HG03280 (cell line): Measurements from ENCODE around the gene GRIK2.
"Not testable (repeated sequence)": the region's sequence is repeated elsewhere in the genome, so short reads cannot be mapped to it uniquely, and the experiment has no call there.

ENCODE experiments used
- ATAC-seq: cut with Tn5 transposase; IDR thresholded peaks from one replicate; pipeline ENCODE4 v1.9.1; 2021; ENCODE audit warnings: mild to moderate bottlenecking, moderate library complexity; ENCODE audit not compliant: unreplicated experiment

GRIK2 gene

GRCh38 chr6:101614774-101615173, 221.3 kb downstream of the GRIK2 start:
- ATAC-seq = no peak

DNA sequence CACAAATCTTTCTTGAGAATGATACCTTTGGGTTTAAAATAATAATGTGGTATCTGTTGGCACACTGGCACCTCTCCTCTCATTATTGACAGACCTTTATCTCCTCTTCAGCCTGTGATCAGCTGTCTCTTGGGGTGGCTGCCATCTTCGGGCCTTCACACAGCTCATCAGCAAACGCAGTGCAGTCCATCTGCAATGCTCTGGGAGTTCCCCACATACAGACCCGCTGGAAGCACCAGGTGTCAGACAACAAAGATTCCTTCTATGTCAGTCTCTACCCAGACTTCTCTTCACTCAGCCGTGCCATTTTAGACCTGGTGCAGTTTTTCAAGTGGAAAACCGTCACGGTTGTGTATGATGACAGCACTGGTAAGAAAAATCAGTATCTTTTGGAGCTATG, 232.8 kb downstream of the GRIK2 start:
- ATAC-seq = no peak

DNA sequence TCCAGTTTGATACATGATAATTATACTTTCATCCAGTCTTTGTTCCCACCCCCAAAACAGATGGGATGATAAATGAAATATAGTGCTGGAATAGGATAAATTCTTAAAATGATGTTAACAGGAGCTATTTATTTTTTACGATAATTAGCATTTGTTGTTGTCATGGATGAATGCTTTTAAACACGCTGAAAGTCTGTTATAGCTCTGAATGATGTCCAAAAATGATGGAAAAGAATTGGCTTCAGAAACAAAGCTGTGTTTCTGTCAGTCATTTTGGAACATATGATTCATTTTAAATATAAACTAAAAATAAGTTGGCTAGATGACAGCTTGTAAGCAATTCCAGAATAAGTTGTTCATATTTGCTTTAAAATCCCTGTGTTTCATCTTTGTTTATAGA, 237.4 kb downstream of the GRIK2 start:
- no peak for ATAC-seq

DNA sequence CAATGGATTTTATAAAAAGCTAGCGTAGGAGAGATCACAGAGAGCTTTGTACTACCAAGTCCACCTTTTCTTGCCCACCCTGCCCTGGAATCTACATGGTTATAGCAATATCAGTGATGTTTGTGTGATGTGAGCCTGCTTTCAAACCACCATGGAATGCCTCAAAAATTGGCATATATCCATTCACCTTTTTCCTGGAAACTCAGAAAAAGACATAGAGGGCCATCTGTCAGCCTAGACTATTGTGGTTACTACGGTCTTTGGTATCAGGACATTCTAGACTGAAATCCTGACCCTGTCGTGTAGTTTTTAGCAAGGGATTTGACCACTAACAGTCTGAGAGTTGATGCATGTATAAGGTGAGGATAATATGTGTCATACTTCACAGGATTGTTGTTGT, 239.6 kb downstream of the GRIK2 start:
- no peak for ATAC-seq

DNA sequence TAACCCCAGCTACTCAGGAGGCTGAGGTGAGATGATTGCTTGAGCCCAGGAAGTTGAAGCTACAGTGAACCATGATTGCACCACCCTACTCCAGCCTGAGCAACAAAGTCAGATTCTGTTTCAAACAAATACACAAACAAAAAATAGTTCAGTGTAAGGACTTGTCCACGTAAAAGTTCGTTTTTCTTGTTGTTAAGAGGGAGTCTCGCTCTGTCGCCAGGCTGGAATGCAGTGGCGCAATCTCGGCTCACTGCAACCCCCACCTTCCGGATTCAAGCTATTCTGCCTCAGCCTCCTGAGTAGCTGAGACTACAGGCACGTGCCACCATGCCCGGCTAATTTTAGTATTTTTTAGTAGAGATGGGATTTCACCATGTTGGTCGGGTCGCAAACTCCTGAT, 245.4 kb downstream of the GRIK2 start:
- ATAC-seq = not testable (repeated sequence)

DNA sequence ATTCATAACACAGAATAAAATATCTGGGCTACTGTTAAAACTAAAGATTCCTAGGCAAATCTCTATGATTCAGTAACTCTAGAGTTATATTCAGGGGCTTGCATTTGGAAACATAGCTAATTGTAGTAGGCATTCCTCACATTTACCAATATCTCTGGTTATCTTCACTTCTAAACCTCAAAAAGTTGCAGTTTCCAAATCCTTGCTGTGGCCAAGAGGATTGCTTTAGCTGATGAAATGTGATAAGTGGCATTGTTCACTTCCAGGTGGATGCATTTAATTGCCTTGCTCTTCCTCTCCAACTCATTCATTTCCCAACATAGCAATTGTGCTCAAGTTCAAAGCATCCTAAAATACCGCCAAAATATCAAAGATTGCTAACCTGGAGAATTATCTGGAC, 246.6 kb downstream of the GRIK2 start:
- ATAC-seq = no peak

DNA sequence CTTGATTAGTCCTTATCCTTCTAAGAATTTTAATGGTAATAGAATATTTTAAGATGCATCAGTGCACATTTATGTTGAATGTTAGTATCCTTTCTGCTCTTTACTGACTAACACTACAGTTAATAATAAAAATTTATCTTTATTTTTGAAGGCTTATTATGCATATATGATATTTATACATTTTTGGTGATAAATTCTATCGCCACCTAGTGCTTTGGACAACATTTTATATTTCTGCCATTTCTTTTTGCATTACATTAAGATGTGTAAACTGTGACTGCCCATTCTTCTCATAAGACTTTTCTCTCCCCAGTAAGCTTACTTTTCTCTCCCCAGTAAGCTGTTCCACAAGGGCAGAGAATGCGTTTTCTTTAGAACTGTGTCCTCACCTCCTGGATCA, 252.3 kb downstream of the GRIK2 start:
- no peak for ATAC-seq

DNA sequence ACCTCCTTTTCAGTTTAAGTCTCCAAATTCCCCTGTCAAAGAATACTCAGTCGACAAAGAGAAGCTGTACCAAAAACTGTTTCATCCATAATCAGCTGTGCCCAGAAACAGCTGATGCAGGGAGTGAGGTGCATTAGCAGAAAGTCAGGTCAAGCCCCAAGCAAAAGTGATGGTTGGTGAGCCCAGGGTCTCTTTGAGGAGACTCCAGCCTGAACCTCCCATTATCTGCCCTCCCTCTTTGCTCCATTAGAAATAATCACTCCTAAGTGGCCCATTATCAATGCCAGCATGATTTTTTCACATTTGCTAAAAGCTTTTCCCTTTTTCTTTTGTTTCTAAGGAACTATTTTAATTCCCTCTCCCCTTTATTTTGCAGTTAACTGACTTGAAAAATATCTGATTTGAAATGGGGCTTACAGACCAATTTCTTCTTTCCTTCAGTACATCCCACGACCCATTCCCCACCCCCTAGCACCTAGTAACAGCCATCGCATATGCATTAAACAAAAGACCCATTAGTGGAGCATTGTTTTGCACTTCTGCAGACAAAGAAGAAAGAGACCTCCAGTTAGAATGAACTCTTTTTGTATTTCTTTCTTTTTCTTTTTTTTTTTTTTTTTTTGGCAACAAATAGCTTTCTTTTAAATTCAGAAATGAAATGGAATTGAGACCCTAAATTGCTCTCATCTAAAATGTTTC, 257.0 kb downstream of the GRIK2 start:
- no peak for ATAC-seq

DNA sequence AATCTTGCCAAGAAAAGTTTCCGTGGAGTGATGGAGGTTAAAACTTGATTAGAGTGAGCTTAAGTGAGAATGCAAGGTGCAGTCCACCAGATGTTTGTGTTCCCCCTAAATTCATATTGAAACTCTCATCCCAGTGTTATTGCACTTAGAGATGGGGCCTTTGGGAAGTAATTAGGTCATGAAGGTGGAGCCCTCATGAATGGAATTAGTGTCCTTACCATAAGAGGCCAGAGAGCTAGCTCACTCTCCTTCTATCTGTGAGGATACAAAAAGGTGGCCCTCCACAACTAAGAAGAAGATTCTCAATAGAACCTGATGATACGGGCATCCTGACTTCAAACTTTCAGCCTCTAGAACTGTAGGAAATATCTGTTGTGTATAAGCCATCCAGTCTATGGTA, 258.6 kb downstream of the GRIK2 start:
- no peak for ATAC-seq

- ATAC-seq = no peak
Measured at GRCh38 chr6:101655109-101655508, 261.6 kb downstream of the GRIK2 start.

DNA sequence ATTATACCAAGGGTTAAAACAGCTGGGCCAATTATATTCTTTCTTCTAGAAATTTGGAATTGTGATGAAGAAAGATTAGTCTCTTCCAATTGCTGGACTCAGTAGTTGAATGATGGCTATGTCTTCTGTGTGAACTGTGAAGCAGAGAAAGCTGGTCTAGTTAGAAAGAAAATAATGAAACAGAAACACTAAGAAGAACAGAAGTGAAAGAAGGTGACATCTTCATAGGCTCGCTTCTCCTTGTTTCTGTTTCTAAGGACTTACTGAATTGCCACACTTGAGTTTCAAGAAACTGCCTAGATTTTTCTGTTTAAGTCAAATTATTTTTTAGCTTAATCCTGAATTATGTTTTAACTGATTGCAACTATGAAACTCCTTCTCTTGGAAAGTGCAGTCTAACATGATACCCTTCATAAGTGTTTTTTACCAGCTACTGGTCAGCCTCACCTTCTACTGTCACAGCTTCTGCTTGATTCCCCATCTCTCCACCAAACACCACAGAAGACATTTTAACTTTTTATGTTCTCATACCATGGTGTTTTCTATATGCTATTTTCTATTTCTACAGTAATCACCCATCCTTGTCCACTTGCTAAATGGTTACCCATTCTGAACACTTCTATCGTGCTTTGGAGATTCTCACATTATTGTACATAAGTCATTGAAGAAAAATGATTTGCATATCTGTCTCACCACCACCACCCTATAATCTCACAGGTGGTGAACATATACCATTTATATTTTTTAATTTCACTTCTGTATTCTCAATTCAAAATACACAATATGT, 268.8 kb downstream of the GRIK2 start:
- ATAC-seq = peak; percentile 84

DNA sequence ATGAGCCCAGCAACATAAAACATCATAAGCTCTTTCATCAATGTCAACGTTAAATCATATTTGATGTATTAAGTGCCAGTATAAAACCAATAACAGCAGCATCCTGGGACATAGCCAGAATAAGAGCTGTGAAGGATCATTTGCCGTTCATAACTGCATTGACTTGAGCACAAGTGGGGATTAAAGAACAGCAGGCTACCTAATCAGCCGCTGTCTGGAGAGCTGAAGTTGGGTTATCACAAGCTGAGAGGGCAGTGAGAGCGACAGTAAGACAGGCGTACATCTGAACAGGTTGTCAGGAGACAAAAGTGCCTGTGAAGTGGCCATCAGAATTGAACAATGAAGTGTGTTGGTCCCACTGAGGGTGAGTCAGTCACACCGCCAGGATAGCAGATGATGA, 269.6 kb downstream of the GRIK2 start:
- ATAC-seq = no peak

- no peak for ATAC-seq
Measured at GRCh38 chr6:101666256-101666655, 272.7 kb downstream of the GRIK2 start.

DNA sequence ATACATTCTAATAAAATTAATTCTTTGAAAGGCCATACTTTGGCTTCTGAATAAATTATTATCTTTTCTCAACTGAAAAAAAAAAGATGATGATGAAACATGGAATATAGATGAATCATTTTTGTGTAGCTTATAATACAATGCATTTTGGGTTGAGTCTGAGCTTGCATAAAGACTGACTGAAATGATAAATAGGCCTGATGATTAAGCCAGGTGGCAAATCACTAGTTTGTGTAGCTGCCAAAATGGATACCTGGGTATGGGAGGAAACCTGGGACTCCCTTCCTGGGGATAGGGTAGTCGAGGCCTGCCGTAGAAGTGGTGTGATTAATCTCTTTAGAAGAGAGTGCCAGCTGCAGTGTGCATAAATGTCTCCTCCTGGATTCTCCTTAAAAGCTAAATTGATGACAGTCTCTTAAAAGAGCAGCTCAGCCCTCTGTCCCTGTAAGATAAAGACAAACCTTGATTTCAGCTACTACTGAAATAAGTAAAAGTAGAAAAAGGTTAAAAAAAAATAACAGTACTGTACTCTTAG, 275.1 kb downstream of the GRIK2 start:
- no peak for ATAC-seq

DNA sequence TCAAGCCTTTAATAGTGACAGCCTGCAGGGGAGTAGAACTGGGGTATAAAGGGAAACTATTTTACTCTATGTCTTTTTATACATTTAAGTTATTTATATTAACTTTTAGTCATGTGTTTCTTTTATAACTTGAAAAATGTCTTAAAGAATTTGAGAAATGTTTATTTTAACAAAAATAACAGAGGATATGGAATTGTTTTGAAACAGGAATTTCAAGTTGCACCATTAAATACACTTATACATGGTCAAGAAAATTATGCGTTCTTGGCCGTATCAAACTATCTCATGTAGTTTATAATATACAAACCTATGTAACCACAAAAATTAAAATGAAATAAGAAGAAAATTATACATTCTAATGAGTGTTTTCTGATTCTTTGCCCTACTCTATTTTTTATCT, 282.7 kb downstream of the GRIK2 start:
- ATAC-seq = no peak

GRCh38 chr6:101682937-101683336, 289.4 kb downstream of the GRIK2 start:
- no peak for ATAC-seq

- no peak for ATAC-seq
Measured at GRCh38 chr6:101683884-101684283, 290.4 kb downstream of the GRIK2 start.

DNA sequence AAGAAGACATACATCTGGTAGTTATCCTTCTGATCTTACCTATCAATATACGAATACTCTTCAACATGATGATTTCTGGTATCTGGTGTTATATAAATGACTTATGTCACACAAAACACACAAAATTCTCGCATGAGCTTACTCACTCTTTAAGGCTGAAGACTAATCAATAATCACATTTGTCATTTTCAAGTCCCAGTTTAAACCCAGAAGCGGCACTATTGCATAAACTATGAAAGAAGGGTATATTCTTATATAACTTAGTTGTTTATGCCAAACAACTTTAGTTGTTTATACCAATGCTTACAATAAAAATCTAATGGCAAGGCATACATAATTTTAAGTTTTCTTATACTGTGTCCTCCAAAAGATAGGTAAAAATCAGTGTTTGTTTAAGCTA, 293.1 kb downstream of the GRIK2 start:
- ATAC-seq = no peak

DNA sequence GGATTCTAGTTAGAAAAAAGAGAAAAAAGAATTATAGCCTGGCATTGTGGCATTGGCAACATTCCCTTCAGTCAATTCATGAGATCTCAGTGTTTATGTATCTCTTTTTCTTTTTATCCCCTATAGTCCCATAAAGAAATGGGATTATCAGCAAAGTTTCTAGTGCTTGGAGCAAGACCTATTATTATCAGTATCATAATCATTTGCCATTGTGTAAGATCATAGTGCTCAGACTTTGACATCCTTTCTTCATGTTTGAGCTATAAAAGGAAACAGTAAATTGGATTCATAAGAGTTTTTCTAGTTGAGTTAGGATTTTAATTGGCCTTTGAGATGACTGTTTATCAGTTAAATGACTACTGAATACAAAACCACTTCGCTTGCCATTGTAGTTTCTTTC, 295.6 kb downstream of the GRIK2 start:
- ATAC-seq = no peak

DNA sequence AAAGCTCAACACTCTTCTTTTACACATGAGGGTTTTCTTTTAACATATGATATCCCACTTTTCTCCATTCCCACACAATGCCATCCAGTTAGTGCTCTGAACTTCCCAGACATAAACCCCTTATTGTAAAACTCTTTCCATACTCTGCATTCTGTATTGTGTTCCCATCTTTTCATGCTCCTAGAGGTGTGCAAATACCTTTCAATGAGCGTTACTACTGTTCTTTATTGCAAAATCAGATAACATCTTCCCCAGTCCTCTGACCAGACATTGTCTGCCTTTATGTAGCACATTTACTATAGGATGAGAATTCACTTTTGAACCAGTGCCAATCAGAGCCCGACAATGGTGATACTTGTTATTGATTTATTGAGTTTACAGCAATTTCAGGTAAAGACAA, 296.2 kb downstream of the GRIK2 start:
- no peak for ATAC-seq

GRCh38 chr6:101700655-101701054, 307.1 kb downstream of the GRIK2 start:
- ATAC-seq = no peak

DNA sequence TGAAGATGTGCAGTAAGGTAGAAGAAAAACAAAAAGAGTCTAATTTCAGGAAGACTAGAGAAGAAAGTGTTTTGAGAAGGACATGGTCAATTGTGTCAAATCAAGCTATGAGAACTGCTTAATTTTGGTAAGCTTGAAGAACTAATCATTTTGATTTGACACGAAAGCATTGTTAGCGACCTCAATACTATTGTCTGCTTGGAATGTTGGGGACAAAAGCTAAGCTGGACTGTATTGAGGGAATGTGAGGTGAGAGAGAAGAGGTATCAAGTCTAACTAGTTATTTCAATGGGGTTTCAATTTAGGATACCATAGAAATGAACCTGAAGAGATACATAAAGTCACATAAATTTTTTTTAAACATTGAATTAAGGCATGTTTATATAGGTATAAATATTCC, 309.8 kb downstream of the GRIK2 start:
- no peak for ATAC-seq
